GM19023 (cell line): ENCODE results near the gene TDP2.
"Not testable (repeated sequence)": the region's sequence is repeated elsewhere in the genome, so short reads cannot be mapped to it uniquely, and the experiment has no call there.

ENCODE experiments used
- ATAC-seq: cut with Tn5 transposase; IDR thresholded peaks from one replicate; pipeline ENCODE4 v1.9.1; 2021; ENCODE audit warnings: mild to moderate bottlenecking, moderate library complexity; ENCODE audit not compliant: unreplicated experiment

TDP2 gene

DNA sequence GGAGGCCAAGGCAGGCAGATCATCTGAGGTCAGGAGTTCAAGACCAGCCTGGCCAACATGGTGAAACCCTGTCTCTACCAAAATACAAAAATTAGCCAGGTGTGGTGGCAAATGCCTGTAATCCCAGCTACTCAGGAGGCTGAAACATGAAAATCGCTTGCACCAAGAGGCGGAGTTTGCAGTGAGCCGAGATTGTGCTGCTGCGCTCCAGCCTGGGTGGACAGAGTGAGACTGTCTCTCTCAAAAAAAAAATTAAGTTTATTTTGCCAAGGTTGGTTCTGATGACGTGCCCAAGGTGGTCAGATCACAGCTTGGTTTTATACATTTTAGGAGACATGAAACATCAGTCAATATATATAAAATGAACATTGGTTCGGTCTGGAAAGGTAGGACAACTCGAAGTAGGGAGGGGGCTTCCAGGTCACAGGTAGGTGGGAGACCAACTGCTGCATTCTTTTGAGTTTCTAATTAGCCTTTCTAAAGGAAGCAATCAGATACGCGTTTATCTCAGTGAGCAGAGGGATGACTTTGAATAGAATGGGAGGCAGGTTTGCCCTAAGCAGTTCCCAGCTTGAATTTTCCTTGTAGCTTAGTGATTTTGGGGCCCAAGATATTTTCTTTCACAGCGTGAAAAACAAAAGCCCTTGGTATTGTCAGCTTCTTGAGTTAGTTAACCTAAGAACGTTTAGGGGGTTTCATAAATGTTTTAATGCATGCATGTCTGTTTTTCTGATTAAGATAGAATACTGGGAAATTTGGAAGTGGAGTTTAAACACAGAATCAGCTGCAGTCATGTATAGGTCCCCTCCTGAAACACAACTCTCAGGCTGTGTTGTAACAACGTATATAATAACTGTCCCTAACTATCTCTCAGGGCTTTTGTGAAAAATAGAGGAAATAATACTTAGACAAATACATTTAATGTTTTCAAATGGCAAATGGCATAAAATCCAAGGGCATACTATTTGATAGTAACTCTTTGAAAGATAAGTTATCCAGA is 16.9 kb upstream of the TDP2 start:
- no peak for ATAC-seq

DNA sequence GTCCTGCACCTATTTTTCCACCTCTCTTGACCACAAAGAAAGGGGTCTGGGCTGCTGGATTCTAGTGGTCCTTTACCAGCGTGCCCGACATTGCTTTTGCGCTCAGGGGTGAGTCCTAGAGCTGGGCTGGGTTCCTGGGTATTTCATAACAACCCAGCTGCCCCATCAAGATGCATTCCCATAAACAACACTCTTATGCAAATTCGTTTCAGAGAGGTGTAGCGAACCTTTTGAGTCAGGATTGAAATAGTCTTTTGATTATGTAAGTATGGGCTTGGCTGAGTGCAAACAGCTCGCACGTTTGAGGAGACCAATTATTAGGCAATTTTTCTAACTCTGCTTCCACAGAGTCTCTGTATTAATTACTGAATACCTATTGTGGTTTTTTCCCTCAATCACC is 13.9 kb upstream of the TDP2 start:
- no peak for ATAC-seq

DNA sequence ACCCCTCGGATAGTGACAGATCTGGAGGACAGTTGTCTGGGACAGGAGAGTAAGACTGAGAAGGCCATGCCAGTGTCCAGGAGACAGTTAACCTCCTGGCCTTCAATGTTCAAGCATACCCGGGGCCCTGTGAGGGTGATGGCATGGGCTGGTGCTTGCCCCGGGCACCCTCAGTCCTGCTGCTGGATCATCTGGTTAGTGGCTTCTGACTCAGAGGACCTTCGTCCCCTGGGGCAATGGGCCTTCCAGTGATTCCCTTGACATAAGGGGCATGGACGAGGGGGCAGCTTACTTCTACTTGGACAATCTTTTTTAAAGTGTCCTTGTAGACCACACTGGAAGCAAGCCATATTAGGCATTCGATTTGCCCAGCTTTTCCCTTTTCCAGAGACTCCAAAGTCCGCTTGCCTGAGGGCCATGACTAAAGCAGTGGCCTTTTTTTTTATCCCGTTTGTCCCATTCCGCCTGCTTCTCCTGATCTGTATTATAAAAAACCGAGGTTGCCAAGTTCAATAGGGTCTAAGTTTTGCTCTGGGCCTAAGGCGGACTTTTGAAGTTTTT is 12.2 kb upstream of the TDP2 start:
- not testable (repeated sequence) for ATAC-seq

DNA sequence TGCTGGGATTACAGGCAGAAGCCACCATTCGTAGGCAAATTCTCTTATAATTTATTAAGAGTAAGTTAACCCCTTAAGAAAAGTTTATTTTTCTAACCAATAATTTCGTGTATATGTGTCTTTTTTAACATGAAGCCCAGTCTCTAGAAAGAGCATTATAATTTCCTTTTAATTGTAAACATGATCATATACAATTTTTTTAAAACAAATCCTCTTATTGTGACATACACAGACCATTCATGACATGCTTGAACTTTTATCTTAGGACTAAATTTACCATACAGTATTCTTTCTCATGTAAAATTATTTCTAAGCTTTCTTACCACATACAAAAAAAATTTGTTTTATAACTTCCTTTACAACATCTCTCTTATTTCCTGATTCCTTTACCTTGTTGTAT is 6.9 kb upstream of the TDP2 start:
- ATAC-seq: no peak

DNA sequence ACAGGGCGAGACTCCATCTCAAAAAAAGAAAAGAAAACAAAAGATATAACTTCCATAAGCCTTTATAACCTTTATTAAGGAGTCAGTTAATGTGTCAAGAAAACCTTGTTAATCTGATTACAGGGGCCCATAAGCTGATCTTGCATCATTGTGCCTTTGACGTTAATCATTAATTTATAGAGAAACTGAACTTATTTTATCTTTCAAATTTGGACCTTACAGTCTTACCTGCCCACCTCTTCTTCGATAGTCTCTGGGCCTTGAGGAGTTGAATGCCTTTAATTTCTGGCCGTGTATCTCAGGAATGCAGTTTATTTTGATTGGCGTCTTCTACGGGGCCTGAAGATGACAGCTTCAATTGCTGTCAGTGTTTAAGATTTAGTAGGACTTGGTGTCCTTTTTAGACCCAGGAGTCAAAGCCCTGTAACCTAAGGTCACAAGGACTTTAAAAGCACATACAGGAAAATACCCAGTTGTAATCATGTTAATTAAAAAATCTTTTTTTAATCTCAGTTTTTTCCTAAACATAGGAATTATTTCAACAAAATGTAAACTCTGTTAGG is 6.0 kb upstream of the TDP2 start:
- no peak for ATAC-seq

DNA sequence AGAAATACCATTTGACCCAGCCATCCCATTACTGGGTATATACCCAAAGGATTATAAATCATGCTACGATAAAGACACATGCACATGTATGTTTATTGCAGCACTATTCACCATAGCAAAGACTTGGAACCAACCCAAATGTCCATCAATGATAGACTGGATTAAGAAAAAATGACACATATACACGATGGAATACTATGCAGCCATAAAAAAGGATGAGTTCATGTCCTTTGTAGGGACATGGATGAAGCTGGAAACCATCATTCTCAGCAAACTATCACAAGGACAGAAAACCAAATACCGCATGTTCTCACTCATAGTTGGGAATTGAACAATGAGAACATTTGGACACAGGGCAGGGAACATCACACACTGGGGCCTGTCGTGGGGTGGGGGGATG is 4.4 kb upstream of the TDP2 start:
- not testable (repeated sequence) for ATAC-seq

DNA sequence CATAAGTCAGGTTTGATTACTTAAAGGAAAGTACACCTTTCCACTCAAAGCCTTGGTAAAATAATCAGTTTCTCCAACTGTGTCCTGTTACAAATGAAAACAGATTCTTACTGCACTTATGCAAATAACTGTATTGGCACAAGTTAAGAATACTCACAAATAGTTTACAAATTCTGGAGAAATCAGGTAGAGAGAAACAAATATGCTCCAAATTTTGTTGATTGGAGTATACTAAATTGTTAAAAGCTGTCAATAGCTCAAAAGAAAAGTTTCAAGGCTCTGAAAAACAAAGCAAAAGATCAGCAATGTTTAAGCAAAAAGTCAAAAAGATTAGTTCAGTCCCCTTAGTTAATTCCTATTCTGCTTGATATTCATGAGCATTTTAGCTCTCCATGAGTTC is 3.8 kb upstream of the TDP2 start:
- not testable (repeated sequence) for ATAC-seq

DNA sequence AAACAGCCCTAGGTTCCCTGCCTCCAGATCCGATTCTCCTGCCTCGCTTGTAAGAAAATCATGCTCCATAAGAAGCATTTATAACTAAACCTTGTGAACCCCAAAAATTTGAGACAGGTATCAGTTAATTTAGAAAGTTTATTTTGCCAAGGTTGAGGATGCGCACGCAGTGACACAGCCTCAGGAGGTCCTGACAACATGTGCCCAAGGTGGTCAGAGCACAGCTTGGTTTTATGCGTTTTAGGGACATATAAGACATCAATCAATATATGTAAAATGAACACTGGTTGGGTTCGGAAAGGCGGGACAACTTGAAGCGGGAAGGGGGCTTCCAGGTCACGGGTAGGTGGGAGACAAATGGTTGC is 2.3 kb upstream of the TDP2 start:
- ATAC-seq: no peak

DNA sequence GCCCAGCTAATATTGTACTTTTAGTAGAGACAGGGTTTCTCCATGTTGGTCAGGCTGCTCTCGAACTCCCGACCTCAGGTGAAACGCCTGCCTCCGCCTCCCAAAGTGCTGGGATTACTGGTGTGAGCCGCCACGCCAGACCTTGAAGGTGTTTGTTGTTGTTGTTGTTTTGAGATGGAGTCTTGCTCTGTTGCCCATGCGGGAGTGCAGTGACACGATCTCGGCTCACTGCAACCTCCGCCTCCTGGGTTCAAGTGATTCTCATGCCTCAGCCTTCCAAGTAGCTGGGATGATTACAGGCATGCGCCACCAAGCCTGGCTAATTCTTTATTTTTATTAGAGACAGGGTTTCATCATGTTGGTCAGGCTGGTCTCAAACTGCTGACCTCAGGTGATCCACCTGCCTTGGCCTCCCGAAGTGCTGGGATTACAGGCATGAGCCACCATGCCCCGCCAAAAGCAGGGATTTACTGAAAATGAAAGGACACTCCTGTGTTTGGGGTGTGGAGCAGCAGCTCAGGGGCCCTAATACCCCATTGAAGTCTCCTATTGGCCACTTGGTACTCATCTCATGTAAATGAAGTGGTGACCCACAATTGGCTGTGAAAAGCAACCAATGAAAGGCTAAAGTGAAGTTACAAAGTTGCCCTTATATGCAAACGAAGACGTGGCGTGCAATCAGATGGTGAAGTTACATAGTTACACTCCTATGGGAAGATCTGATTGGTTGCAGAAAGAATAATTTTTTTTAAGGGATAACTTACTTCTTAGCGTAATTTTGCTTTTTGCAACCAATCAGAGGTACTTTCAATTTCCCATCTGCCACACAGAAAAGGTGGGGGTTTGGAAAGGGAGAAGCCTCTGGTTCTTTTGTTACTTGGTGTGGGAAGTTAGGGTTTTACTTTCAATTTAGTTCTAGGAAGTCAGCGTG is 1.6 kb upstream of the TDP2 start:
- ATAC-seq: not testable (repeated sequence)

DNA sequence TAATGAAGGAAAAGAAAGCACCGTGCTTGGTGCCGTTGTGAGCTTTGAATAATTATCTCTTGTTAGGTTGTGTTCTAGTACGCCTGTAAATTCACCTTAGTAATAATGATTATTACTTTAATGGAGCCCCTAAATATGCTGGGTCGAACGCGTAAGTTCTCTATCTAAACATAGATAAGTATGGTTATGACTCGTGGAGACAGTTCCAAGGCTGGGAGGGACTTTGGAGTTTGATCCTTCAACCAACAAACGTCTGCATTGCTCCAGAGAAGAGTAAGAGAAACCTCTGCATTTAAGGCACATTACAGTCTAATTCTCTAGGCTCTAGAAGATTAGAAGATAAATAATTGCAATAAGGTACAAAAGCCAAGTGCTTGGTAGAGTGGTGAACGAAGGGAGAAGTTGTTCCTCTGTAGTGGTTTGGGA is 692 bp upstream of the TDP2 start:
- no peak for ATAC-seq

DNA sequence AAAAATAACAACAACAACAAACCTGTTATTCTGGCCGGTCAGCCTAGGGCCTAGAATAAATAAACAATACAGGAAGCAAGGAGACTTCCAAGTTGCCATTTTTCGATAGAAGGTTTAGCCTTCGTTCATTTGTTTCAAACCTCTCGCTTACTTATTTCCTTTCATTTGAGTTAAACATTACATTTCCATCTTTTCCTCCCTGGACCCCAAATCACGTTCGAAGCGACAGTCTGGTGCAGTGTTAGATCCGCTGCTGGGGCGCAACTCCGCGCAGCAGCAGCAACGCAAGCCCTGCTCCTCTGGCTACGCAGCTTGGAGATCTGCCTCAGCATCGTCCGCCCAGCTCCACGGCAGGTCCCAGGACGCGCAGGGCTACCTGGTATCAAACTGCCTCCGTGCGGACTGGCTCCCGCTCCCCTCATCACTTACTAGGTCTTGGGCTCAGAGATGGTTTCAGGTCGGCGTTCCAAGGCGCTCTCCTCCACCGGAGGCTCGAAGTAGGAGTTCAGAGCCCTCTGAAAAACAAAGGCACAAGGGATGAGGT is 530 bp downstream of the TDP2 start:
- ATAC-seq: peak; percentile 41

DNA sequence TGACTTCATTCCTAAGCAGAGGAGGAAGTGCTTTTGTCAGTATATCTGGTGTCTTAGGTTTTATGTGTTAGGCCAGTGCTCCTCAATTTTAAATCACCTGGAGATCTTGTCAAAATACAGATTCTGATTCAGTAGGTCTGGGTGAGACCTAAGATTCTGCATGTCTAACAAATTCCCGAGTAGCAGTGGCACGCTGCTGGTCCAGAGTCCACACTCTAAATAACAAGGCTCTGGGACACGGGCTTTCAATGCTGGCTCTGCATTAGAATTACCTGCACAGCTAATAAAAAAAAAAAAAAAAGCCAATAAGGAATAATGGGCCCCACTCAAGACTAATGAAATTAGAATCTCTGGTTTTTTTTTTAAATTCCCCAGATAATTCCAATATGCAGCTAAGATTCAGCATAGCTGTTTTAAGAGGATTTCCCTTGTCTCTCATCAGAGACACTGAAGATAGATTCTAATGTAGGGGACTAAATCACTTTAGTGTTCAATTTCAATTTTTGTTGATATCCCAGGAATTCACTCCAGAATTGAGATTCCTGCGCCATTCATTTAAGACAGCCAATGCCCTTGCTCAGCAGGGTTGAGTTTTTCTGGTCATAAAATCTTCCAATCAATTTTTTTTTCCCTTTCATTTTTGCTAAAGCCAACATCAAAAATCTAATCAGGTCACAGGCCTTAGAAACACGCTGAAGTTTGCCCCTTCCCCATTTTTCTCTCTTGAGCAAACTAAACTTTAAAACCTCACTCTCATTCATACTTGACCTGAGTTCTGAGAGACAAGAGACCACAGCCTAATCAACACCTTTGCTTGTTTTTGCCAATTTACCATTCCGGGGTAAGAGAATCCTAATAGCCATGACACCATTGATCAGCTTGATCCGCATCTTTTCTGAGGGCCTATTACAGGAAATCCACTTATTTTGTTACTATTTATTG is 2.4 kb downstream of the TDP2 start:
- no peak for ATAC-seq

DNA sequence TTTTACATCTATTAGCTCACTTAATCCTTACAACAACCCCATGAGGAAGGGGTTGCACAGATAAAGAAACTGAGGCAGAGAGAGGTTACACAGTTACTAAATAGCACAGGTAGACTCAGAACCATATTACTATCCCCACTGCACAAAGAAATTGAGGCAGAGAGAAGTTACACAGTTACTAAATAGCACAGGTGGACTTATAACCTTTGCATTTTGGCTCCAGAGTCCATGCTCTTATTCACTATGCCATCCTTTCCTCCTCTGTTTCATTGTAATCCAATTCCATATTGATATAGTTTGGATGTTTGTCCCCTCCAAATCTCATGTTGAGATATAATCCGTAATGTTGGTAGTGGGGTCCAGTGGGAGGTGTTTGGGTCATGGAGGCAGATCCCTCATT is 3.5 kb downstream of the TDP2 start:
- no peak for ATAC-seq

DNA sequence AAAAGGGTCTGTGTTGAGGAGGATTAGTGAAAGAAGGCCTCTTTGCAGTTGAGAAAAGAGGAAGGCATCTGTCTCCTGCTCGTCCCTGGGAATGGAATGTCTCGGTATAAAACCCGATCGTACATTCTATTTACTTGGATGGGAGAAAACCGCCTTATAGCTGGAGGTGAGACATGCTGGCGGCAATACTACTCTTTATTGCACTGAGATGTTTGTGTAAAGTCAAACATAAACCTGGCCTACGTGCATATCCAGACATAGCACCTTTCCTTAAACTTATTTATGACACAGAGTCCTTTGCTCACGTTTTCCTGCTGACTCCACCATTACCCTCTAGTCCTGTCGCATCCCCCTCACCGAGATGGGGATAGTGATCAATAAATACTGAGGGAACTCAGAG is 4.5 kb downstream of the TDP2 start:
- no peak for ATAC-seq

DNA sequence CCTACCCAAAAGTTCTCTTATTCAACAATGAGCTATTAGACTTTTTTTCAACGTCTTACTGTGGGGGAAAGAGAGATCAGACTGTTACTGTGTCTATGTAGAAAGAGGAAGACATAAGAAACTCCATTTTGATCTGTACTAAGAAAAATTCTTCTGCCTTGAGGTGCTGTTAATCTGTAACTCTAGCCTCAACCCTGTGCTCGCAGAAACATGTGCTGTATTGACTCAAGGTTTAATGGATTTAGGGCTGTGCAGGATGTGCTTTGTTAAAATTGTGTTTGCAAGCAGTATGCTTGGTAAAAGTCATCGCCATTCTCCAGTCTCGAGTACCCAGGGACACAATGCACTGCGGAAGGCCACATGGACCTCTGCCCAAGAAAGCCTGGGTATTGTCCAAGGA is 4.9 kb downstream of the TDP2 start:
- ATAC-seq: not testable (repeated sequence)

DNA sequence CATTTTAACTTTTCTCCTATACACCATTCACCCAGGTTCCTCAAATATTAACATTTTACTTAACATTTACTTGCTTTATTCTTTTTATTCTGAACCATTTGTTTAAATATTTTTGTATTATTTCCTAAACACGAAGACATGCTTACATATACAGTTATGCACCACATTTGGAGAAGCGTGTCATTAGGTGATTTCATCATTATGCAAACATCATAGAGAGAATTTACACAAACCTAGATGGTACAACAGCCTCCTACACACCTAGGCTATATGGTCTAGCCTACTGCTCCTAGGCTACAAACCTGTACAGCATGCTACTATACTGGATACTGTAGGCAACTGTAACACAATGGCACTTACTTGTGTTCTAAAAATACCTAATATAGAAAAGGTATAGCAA is 6.6 kb downstream of the TDP2 start:
- ATAC-seq: no peak

DNA sequence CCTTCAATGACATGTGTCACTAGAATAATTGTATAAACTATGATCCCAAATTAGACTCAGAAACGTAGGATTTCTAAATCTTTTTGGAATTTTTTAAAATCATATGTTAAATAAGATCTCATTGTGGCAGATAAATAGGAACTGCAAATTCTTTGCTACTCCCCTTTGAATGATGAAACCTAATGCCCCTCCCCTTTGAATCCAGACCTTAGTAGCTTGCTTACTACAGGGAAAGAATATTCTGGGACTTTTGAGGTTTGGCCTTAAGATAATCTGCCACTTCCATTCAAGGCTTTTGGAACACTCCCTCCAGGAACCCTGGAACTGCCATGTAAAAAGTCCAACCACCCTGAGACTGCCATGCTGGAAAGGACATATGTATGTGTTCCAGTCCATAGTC is 7.1 kb downstream of the TDP2 start:
- no peak for ATAC-seq

DNA sequence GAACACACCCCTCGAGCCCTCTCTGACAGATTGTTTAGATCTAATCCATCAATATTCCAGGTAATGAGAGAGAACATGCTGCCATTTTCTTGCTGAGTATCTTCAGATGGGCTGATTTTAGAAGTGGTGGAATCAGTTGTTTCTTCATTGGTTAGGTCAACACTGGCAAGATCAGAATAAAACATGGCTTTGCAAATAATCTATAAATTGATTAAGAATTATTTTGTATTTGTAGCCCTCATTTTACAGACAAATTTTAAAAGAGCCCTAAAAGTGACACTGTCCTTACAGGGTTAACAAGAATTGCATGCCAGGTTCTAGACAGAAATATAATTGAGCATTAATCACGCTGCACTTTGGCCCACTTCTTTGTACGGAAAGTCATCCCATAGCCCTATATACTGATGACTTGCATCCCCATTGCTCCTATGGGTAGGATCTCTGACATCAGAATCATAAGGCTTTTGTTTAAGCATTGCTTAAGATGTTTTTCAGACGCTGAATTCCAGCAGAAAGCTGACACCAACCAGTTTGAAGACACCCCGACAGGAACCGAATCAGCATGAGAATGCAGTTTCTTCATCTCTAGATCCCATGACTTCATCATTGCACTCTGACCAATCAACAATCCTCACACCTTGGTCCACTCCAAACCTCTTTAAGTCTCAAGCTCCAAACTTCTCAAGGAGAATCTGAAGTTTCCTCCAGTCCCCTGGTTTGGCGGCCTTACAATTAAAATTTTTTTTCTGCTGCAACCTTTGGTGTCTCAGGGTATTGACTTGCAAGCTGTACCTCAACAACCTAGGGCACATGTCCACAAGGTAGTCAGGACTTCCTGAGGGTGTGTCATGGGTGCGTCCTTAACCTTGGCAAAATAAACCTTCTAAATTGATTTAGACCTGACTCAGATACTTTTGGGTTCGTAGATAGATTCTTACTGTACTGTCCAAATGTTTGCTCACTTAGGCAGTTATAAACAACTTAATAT is 7.8 kb downstream of the TDP2 start:
- no peak for ATAC-seq
